ENCODE results near the gene TBPL1. TPM values are rescaled to one million over a fixed set of nuclear protein-coding genes. Genes with fewer than 3 reads are reported as not detected.

The TBPL1 gene
- total and polyA plus RNA-seq, 2 donors (not counting 1 experiment from before 2014, with no cell fraction given): 23.3 to 29.6 TPM

DNA sequence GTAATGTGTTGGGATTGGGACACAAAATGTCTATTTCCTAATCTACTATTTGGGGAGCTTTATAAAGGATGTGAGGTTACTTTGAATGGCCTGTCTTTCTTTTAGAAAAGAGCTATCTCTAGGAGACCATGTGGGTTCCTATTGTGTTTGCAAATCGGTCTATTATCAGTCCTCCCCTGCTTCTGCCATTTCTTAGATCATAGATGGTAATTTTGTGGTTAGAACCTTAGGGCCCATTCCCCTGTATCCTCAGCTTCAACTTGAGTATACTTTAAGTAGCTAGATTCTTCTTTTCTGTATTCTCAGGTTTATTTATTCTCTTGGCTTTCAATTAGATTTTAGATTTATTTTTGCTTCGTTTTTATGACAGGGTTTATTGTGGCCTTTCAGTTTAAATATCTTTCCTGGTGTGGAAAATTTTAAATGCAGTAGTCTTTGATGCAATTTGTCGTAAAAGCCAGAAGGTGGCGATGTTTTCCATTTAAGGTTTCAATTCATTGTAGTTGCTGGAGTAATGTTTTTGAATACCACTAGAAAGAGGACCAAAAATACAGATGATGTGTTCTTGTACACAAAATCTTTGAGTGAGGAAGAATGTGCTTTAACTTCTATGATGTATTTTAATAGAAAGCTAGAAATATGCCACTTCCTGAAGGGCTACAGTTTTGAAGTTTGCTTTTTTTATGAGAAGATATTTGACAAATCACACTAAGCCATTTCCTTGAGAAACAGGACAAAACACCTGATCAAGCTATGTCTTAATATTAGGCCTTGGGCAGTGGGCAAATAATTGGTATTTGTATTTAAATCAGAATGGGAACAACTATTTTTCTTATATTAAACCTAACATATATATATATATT lies 20.3 kb downstream of the TBPL1 start:
- 0% methylated on average over 3 of the region's 4 CpGs for WGBS (ENCODE audit: insufficient coverage)
- Mint-ChIP-seq H3K9me3 (ENCODE audit: insufficient read depth) (no peaks in the 10 kb centered on the region), H3K27me3 (no peaks in the 10 kb centered on the region), H3K27ac (no peak overlapping the region), H3K4me1 (peaks cover 27% of the 10 kb centered on the region), H3K4me3 (no peak overlapping the region)
- Histone ChIP-seq H3K36me3 (replicated peaks in 1 of 2; ENCODE audit: control extremely low read depth in 1 of 2, control insufficient read depth in 1 of 2, extremely low read depth in 1 of 2, insufficient read depth in 2 of 2, low read length in 1 of 2) (no peaks in the 10 kb centered on the region), H3K4me3 (ENCODE audit: control extremely low read depth in 1 of 5, extremely low read depth in 1 of 5, insufficient read depth in 1 of 5, low read depth in 2 of 5, low read length in 4 of 5) (no peak overlapping the region), H3K27ac (ENCODE audit: low read length in 2 of 2) (no peak overlapping the region), H2AFZ (ENCODE audit: insufficient read depth, low read depth, low read length, poor library complexity, severe bottlenecking) (no peak overlapping the region), H3K4me2 (replicated peaks; ENCODE audit: low read depth, low read length, poor library complexity, severe bottlenecking) (no peak overlapping the region), H4K20me1 (ENCODE audit: control insufficient read depth, insufficient read depth, low read length, poor library complexity, severe bottlenecking) (peaks cover 63% of the 10 kb centered on the region), H3K79me2 (ENCODE audit: control insufficient read depth, insufficient read depth, low read length) (peaks cover 87% of the 10 kb centered on the region), H3K27me3 (replicated peaks in 1 of 4; ENCODE audit: control extremely low read depth in 1 of 4, control insufficient read depth in 3 of 4, insufficient read depth in 4 of 4, low read length in 3 of 4) (no peaks in the 10 kb centered on the region), H3K9ac (ENCODE audit: low read length) (no peak overlapping the region), H3K9me3 (ENCODE audit: control extremely low read depth in 1 of 3, control insufficient read depth in 2 of 3, insufficient read depth in 1 of 3, low read length in 2 of 3) (no peaks in the 10 kb centered on the region), H3K4me1 (ENCODE audit: control insufficient read depth in 2 of 2, insufficient read depth in 2 of 2, low read length in 2 of 2) (no peaks in the 10 kb centered on the region)
- peak; percentile 86 for TF ChIP-seq CTCF (IDR thresholded peaks at IDR 0.05)
- TF ChIP-seq EZH2 (IDR thresholded peaks at IDR 0.05; ENCODE audit: borderline replicate concordance, insufficient read depth, low read depth, low read length, poor library complexity, severe bottlenecking): no peak
- intact Hi-C loops (cut with micrococcal nuclease): loop anchor here (1.0 kb wide), 4 partner anchors 20 to 124 kb away; partner anchors contain the start of gene TBPL1
- POLR2A ChIA-PET: no interaction called here
- DNase-seq: peak; percentile 63
- ATAC-seq (ENCODE audit: low read depth): peak; percentile 43
- CTCF ChIA-PET: interaction anchor here (0.6 to 2.9 kb wide), 30 partner anchors 9 to 933 kb away, joined by 3 to 54 read pairs (median 6); partner anchors contain the start of gene TBPL1

Data from B cell (primary cell).